Activated naive CD8-positive, alpha-beta T cell treated with anti-CD3 and anti-CD28 coated beads, Interleukin-2, amount 50 U/mL, for 16 hours (primary cell): ENCODE measurements around the gene INPP5F.
"Not testable (repeated sequence)": the region's sequence is repeated elsewhere in the genome, so short reads cannot be mapped to it uniquely, and the experiment has no call there.

Experiments used
- DNase-seq: peaks from one replicate; pipeline ENCODE4 v3.0.0-alpha.2; 2020; ENCODE audit warnings: low read depth, low spot score

Gene INPP5F

GRCh38 chr10:119776536-119776935 is 50.7 kb downstream of the INPP5F start:
- DNase-seq, result no peak

GRCh38 chr10:119777686-119778085 is 51.8 kb downstream of the INPP5F start:
- no peak for DNase-seq

DNA sequence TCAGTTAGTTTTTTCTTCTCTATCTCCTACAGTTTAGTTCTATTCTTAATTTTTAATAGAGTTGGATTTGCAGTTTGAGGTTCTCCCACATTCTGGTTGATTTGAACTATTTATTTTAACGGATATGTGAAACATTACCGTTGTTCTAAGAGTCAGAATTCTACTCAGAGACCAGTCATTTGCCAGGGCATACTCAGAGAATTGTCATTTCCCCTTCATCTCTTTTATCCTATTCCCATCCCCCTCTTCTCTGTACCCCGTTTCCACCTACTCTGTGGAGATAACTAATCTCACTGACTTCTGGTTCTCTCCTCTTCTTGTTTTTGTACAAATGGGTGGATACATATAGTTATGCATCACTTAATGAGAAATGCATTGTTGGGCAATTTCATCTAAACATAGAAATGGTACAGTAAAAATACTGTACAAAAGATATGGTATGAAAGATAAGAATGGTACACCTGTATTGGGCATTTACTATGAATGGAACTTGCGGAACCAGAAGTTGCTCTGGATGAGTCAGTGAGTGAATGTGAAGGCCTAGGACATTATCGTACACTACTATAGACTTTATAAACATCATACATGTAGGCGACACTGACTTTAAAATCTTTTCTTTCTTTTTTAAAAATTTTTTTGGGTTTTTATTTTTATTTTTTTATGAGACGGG is 53.1 kb downstream of the INPP5F start:
- DNase-seq, result no peak

- no peak for DNase-seq
Measured at GRCh38 chr10:119780879-119781480, 55.1 kb downstream of the INPP5F start.

GRCh38 chr10:119781498-119781897 is 55.6 kb downstream of the INPP5F start:
- no peak for DNase-seq

DNA sequence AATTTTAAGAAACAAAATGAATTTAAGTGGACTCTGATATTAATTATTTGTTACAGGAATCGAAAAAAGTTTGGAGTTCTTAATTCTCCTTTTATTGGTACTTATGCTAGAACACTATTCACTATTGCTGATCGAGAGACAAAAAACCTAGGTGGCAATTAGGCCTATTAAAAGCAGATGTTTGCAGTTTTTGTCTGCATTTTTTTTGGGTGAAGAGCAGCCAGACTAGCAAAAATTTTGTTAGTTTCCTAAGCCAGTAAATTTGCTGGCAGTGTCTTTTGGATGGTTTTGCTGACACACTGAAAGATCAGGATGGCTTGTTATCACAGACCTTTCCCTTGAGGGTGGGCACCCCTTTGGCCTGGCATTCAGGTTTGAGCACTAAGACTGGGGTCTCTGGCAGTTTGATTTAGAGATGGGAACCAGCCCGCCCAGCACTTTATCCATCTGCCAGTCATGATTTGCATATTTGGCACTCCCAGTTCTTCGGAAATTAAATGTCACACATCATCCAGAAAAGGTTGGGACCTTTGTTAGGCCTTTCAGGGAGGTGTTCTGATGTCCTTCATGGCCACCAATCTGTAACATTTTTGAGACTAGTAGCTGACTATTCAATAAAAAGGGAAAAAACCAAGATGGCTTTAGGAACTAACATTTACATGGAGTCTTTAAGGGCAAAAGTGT is 57.3 kb downstream of the INPP5F start:
- DNase-seq, result no peak

DNA sequence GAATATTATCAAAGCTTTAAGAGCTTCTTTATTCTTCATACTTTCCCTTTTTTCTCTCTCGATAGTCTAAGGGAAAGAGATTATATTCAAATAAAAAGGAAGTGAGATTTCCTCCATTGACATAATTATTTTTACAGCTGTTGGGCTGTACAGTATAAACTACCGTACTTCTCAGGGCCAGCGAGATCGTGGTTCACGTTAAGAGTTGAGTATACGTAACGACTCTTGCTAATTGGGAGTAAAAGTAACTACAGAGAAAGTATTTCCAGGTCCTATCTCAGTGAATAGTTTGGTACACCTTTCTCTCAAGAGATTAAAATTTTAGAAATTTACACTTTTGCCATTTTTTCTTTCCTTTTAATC is 57.8 kb downstream of the INPP5F start:
- no peak for DNase-seq

DNA sequence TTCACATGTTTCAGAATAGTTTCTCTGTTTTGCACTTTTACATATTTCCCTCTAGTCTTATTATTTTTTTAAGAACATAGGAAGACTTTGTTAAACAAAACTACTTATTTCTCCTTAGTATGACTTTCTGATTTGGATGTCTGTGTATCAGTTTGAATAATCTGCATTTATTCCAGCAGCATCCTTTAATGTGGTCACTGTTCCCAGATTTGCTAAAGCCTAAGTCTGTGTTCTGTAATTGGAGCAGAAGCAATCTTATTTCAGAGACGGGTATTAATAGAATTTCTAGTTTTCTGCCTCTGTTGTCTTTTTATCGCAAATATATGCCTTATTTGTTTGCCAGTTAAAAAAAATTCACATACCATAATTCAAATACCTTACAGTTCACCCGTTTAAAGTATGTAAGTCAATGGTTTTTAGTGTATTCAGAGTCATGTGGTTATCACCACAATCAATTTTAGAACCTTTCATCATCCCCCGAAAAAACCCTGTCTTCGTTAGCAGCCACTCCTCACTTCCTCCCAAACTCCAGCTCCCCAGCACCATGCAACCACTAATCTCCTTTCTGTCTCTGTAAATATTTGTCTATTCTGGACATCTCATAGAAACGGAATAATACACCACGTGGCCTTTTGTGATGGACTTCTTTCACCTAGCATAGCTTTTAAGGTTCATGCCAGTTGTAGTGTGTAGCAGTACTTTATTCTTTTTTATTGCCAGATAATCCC is 58.7 kb downstream of the INPP5F start:
- DNase-seq, result no peak

DNA sequence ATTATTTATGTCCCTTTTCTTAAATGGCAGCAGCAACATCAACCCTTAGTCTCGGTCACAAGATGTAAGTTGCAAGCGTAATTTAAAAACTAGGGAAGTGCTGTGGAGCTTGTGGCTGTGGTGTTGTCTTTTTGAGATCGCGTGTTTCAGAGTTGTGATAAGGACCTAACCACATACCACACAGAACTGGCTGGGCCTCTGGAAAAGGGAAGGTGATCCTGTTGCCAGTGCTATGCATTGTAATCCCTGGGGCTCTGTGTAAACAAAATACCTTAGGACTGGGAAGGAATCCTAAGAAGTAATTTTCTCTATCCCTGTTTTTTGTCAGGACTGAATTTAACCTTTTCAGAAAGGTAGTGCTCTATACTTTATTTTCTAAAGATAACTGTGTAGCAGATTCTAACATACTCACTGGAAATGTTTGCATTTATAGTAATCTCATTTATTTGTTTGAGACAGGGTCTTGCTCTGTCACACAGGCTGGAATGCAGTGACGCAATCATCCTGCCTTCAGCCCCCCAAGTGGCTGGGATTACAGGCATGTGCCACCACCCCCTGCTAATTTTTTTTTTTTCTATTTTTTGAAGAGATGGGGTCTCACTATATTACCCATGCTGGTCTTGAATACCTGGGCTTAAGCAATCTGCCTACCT is 60.4 kb downstream of the INPP5F start:
- DNase-seq, result no peak

- not testable (repeated sequence) for DNase-seq
Measured at GRCh38 chr10:119795101-119795500, 69.3 kb downstream of the INPP5F start.

DNA sequence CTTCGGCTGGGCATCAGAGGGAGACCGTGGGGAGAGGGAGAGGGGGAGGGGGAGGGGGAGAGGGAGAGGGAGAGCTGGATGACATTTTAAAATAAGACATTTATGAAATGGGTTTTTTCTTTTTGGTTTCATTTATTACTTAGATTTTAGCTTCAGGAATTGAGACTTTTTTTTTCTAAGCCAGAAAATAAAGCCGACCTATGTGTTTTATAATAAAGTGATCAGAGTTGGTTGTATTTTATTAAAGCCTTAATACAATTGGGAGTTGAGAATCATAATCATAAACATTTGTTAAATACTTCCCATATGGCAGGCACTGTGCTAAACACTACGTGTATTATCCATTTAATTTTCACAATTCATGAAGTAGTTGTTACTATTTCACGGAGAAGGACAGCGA is 70.2 kb downstream of the INPP5F start:
- DNase-seq, result no peak

GRCh38 chr10:119801176-119801575 is 75.3 kb downstream of the INPP5F start:
- DNase-seq, result no peak

DNA sequence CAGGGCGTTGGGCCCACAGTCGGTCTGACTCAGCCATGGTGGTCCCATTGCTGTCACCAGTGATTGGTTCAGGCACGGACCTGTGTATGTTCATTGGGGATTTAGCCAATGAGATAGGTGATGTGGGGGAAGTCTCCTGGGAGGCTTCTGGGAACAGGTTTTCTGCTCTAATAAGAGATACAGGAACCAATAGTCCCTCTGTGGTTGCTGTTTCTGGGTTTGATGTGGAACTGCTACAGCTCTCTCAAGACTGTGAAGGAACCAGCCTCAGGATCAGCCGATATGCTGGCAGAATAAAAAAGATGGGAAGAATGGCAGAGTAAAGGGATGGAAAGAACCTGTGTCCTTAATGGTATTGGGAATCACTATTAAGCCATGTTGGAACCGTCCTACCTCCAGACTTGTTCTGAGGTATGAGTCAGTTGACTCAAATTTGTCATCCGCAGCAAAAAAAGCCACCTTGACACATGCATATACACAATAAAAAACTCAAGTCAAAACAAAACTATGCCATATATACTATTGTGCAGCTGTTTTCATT is 76.2 kb downstream of the INPP5F start:
- no peak for DNase-seq

GRCh38 chr10:119803264-119803663 is 77.4 kb downstream of the INPP5F start:
- DNase-seq, result no peak

- no peak for DNase-seq
Measured at GRCh38 chr10:119805702-119806230, 79.9 kb downstream of the INPP5F start.

DNA sequence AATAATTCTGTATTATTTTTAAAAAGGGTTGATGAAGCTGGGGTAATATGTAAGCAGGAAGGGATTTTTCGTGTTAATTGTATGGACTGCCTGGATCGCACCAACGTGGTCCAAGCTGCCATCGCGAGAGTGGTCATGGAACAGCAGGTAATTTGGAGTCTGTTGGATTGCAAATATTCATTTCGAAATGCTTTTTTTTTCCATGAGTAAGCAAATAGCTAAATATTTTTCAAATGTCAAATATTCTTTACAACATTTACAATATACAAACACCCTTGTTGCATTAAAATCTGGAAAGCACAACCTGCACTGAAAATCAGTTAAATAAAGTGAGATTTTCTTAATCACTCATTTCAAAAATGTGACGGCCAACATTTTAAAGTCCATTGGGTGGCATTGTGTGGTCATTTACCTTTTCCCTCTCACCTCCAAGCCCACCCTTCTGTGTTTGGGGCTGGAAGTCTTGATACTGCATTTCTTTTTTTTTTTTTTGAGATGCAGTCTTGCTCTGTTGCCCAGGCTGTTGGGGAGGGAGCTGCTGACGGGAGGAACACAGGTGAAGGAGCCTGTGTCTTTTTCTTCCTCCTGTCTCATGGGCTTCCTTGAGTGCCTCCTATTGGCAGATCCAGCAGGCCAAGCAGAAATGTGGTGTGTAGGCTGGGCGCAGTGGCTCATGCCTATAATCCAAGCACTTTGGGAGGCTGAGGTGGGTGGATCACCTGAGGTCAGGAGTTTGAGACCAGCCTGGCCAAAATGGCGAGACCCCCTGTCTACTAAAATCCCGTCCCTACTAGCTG is 80.7 kb downstream of the INPP5F start:
- DNase-seq, result no peak

DNA sequence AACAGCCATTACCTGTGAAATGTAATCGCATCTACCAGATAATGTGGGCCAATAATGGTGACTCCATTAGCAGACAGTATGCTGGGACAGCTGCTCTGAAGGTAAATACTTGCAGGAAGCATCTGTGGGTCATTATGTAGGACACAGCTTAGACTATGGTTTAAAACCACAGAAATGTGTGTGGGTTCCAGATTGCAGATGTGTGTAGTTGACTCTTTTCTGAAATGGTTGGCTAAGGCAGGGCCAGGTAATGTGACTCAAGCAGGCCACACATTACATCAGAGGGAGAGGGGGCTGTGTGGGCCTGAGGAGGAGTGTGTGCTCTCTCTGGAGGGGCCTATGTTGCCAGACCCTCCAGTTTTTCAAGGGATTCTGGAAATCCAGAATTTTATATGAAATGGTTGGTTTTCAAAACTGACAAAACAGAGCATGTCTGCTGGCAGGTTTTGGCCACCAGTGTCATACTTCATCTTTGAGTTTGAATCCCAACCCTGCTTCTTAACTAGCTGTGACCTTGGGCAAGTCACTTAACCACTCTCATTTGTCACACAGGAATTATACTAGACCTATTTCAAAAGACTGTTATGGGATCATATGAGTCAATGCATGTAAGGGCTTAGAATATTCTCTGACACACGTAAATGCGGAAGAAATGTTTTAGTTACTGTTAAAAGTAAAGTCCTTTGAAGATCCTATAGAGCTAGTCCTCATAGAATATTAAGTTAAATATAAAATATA is 82.3 kb downstream of the INPP5F start:
- DNase-seq, result no peak

- no peak for DNase-seq
Measured at GRCh38 chr10:119811122-119811521, 85.3 kb downstream of the INPP5F start.

DNA sequence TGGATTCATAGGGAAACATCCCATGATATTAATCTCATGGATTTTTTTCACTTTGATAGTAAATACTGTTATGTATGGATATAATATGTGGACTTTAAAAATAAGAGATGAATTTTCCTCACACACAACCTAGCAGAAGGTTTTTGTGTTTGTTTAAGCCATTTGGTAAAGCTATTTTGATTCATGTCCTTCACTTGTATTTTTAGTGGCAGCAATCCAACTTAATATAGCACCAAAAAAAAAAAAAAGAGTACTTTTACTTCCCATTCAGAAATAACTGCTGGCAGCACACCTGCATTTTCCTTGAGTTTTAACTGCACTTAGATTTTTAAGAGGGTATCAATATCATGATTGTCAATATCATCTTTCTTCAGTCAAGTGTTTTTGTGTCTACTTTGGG is 86.8 kb downstream of the INPP5F start:
- no peak for DNase-seq

DNA sequence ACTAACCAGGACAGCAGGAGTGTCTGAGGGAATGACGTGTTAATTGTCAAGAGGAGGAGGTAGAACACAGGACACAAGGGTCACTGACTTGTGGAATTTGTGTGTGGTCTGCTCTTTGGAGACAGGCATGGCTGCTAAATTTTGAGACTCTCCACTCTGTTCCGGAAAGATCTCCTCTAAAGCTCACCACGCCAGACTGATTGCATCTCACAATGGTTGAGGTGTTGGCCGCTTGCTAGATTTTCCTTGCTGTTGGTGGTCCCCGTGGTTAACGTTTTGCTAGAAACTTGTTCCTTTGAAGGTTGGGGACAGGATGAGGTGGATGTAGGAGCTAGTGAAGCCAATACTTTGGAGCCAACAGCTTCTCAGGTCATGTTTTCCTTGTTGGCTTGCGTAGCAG is 89.8 kb downstream of the INPP5F start:
- no peak for DNase-seq
